A673 (cell line): ENCODE measurements around the gene BEND5. TPM values are rescaled to one million over a fixed set of nuclear protein-coding genes. Genes with fewer than 3 reads are reported as not detected.

Experiments used
- Bru-seq: library from RNA; stranded (reverse); fragments of 400-500 nt; gene quantifications from one replicate; lab custom pipeline; 2021; lab: Mats Ljungman, UMichigan
- BruChase-seq, 2 experiments: library from RNA; stranded (reverse); fragments of 400-500 nt; gene quantifications; one replicate each; lab custom pipeline; 2021; lab: Mats Ljungman, UMichigan
- BruUV-seq: library from RNA; stranded (reverse); fragments of 400-500 nt; replicated peaks from 2 replicates; lab custom pipeline; 2021; lab: Mats Ljungman, UMichigan
- CTCF ChIA-PET: fragments of 300-600 bp; sonication (Branson Sonifier 250); formaldehyde crosslinking; loops from one replicate; lab custom pipeline; 2022; ENCODE audit warnings: antibody characterized with exemption; lab: Charles Lee
- POLR2A ChIA-PET: fragments of 300-600 bp; sonication (Branson Sonifier 250); formaldehyde crosslinking; loops from one replicate; lab custom pipeline; 2022; ENCODE audit warnings: antibody characterized with exemption; ENCODE audit not compliant: low non-redundant PET; lab: Charles Lee
- DNase-seq: peaks from one replicate; pipeline ENCODE4 v3.0.0-alpha.2; 2015; ENCODE audit warnings: low spot score
- H3K27ac ChIP-seq: fragments of 200-600 bp; sonication (generic); 2 replicates; pipeline ENCODE4 v1.5.1; 2016; ENCODE audit warnings: mixed run types, low read depth, mild to moderate bottlenecking, mixed read lengths, antibody characterized with exemption, low read length; ENCODE audit not compliant: poor library complexity, severe bottlenecking
- H3K27me3 ChIP-seq: fragments of 200-600 bp; sonication (generic); replicated peaks from 2 replicates; pipeline ENCODE4 v1.6.1; 2017; ENCODE audit warnings: mixed run types, low read depth, mild to moderate bottlenecking, mixed read lengths, antibody characterized with exemption, low read length; ENCODE audit not compliant: insufficient read depth, poor library complexity
- H3K36me3 ChIP-seq: fragments of 200-600 bp; sonication (generic); 2 replicates; pipeline ENCODE4 v1.6.1; 2016; ENCODE audit warnings: mixed run types, mild to moderate bottlenecking, mixed read lengths, antibody characterized with exemption, low read length; ENCODE audit not compliant: insufficient read depth, poor library complexity, severe bottlenecking
- H3K4me1 ChIP-seq: fragments of 200-600 bp; sonication (generic); 2 replicates; pipeline ENCODE4 v1.6.1; 2017; ENCODE audit warnings: mixed run types, mild to moderate bottlenecking, mixed read lengths, antibody characterized with exemption, low read length; ENCODE audit not compliant: insufficient read depth, poor library complexity, severe bottlenecking
- H3K4me3 ChIP-seq: fragments of 200-600 bp; sonication (generic); 2 replicates; pipeline ENCODE4 v1.5.1; 2016; ENCODE audit warnings: low read depth, mixed run types, mild to moderate bottlenecking, mixed read lengths, low read length; ENCODE audit not compliant: poor library complexity, severe bottlenecking
- H3K9me3 ChIP-seq: fragments of 200-600 bp; sonication (generic); 2 replicates; pipeline ENCODE4 v1.6.1; 2016; ENCODE audit warnings: mixed run types, low read depth, mild to moderate bottlenecking, mixed read lengths, antibody characterized with exemption, low read length; ENCODE audit not compliant: poor library complexity, severe bottlenecking
- EZH2 ChIP-seq: fragments of 200-600 bp; sonication (generic); IDR thresholded peaks from 2 replicates; pipeline ENCODE4 v1.6.1; 2017; ENCODE audit warnings: borderline replicate concordance, low read depth, mild to moderate bottlenecking, mixed read lengths, antibody characterized with exemption, low read length; ENCODE audit not compliant: poor library complexity, severe bottlenecking
- intact Hi-C: fragments of 100-400 bp; cut with micrococcal nuclease; formaldehyde crosslinking; loops from one replicate; pipeline ENCODE4 v1.10.0; 2022; ENCODE audit not compliant: unreplicated experiment
- long read RNA-seq: library from polyadenylated mRNA; stranded (forward); transcript quantifications from one replicate; pipeline ENCODE4 v2.0.0, GENCODE V29; 2022
- total RNA-seq: library from RNA; stranded (reverse); gene quantifications from 2 replicates; pipeline ENCODE4 v1.2.3, GENCODE V29; 2021
- TF ChIP-seq, protein P1 (sequence below): fragments of 300-800, 200-600 bp; sonication (generic); conservative IDR thresholded peaks from 2 replicates; pipeline ENCODE4 v1.5.1; 2017; ENCODE audit warnings: low read depth, mild to moderate bottlenecking, antibody characterized with exemption, low read length, moderate library complexity, mixed read lengths

The BEND5 gene, protein sequence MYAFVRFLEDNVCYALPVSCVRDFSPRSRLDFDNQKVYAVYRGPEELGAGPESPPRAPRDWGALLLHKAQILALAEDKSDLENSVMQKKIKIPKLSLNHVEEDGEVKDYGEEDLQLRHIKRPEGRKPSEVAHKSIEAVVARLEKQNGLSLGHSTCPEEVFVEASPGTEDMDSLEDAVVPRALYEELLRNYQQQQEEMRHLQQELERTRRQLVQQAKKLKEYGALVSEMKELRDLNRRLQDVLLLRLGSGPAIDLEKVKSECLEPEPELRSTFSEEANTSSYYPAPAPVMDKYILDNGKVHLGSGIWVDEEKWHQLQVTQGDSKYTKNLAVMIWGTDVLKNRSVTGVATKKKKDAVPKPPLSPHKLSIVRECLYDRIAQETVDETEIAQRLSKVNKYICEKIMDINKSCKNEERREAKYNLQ
- 6.2 and 8.9 TPM in 2 replicates for total RNA-seq
- percentile 60 among the genes with signal in this experiment for Bru-seq, nascent RNA
- BruChase-seq, experiment 1, labeled RNA remaining after a 2-hour chase, result percentile 51 among the genes with signal in this experiment
- BruChase-seq, experiment 2, labeled RNA remaining after a 6-hour chase, result percentile 51 among the genes with signal in this experiment
- long read RNA-seq, transcript BEND5-201 (6 exons, 1,716 nt), result major isoform, 8 of 16 reads
- long read RNA-seq, partial matches to known transcripts, result 2 of 16 reads
- long read RNA-seq, other reads (novel, unspliced or antisense), result 4 of 16 reads

DNA sequence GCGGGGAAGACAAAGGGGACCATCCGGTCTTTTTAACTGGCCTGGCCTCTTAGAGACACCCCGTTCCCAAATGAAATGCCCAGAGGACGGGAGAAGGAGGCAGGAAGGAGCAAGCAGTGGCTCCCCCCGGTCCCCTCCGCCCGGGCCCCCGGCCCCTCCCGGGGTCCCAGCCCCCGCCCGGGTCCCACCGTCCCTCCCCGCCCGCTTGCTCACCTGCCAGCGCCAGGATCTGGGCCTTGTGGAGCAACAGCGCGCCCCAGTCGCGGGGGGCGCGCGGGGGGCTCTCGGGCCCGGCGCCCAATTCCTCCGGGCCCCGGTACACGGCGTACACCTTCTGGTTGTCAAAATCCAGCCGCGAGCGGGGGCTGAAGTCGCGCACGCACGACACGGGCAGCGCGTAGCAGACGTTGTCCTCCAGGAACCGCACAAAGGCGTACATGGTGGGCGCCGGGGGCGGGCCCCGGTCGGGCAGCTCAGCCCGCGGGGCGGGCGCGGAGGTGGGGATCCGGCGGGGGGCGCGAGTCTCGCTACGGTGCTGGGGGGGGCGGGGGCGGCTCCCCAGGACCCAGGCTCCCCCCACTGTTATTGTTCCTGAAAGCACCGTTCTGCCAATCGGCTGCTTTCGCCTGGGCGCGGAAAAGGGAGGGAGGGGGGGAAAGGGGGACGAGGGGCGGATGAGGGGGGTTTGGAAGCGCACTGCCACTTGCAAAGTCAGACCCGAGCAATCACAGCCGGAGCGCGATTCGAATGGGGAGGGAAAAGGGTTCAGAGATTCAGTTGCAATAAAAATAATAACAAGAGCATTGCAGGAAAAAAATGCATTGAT, at the start of gene BEND5:
Gene BEND5 (minus strand): TSS at position 499 of the 826 bp plus-strand sequence. CDS start 60 bp downstream, at position 439.
- H3K36me3 ChIP-seq, result no peaks in the 10 kb centered on the region
- intact Hi-C loops, result no loop called here
- peak within 1 kb of the TSS; percentile 84 for H3K27ac ChIP-seq
- POLR2A ChIA-PET, result no interaction called here
- no peaks in the 10 kb centered on the region for H3K27me3 ChIP-seq
- peak; percentile 84 for DNase-seq
- H3K4me1 ChIP-seq, result no peaks in the 10 kb centered on the region
- TF ChIP-seq, protein P1, sequence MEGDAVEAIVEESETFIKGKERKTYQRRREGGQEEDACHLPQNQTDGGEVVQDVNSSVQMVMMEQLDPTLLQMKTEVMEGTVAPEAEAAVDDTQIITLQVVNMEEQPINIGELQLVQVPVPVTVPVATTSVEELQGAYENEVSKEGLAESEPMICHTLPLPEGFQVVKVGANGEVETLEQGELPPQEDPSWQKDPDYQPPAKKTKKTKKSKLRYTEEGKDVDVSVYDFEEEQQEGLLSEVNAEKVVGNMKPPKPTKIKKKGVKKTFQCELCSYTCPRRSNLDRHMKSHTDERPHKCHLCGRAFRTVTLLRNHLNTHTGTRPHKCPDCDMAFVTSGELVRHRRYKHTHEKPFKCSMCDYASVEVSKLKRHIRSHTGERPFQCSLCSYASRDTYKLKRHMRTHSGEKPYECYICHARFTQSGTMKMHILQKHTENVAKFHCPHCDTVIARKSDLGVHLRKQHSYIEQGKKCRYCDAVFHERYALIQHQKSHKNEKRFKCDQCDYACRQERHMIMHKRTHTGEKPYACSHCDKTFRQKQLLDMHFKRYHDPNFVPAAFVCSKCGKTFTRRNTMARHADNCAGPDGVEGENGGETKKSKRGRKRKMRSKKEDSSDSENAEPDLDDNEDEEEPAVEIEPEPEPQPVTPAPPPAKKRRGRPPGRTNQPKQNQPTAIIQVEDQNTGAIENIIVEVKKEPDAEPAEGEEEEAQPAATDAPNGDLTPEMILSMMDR, result no peak
- no peak for TF ChIP-seq EZH2
- CTCF ChIA-PET, result interaction anchor here (0.6 kb wide), 1 partner anchor 244 kb away, joined by 3 read pairs; no protein-coding TSS in a partner anchor
- no TSS peak for BruUV-seq
- peak within 1 kb of the TSS; percentile 82 for H3K4me3 ChIP-seq
- no peaks in the 10 kb centered on the region for H3K9me3 ChIP-seq

DNA sequence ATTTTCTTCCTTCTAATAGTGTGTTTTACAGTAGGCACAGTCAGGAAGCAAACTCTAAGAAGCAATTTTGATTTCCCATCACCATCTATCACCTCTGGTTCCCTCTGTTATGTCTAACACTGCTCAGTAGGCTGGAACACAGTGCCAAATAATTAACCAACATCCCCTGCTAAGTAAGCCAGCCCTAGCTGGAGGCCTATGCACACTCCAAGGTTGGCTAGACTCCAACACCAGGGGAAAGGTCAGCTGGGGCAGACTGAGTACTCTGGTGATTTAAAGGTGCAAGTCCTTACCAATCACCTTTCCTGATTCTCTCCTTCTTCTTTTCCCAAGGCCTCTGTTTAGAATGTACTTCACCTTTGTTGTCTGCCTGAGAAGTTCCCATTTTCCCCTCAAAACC, 46.5 kb upstream of the BEND5 start:
- no peak for DNase-seq
- Histone ChIP-seq H3K4me3 (no peak overlapping the region), H3K27me3 (no peaks in the 10 kb centered on the region), H3K4me1 (no peaks in the 10 kb centered on the region), H3K9me3 (no peaks in the 10 kb centered on the region), H3K27ac (no peak overlapping the region), H3K36me3 (no peaks in the 10 kb centered on the region)
- intact Hi-C loops, result no loop called here
- ChIA-PET CTCF (no interaction called here), POLR2A (no interaction called here)
- BruUV-seq, result no TSS peak
- TF ChIP-seq, protein P1, result no peak
- no peak for TF ChIP-seq EZH2

DNA sequence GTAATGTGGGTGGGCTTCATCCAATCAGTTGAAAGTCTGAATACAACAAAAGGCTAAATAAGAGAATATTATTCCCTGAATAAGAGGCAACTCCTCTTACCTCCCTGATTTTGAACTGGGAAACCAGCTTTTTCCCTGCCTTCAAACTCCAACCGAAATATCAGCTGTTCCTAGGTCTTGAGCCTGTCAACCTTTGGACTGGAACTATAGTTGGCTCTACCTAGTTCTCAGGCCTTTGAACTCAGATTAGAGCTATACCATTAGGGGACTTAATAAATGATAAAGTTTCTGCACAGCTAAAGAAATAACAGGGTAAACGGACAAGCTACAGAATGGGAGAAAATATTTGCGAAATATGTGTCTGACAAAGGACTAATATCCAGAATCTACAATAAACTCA, 43.8 kb upstream of the BEND5 start:
- ChIA-PET CTCF (no interaction called here), POLR2A (no interaction called here)
- DNase-seq, result no peak
- Histone ChIP-seq H3K4me3 (no peak overlapping the region), H3K27ac (no peak overlapping the region), H3K4me1 (no peaks in the 10 kb centered on the region), H3K36me3 (no peaks in the 10 kb centered on the region), H3K27me3 (no peaks in the 10 kb centered on the region), H3K9me3 (no peaks in the 10 kb centered on the region)
- TF ChIP-seq, protein P1, result no peak
- no peak for TF ChIP-seq EZH2
- BruUV-seq, result no TSS peak
- intact Hi-C loops, result no loop called here
